Umbilical cord (tissue), 2 donors: ENCODE measurements around the gene XAF1. TPM values are rescaled to one million over a fixed set of nuclear protein-coding genes. Genes with fewer than 3 reads are reported as not detected.
"Not testable (repeated sequence)": the region's sequence is repeated elsewhere in the genome, so short reads cannot be mapped to it uniquely, and the experiment has no call there.

Experiments
- DNase-seq: peaks from one replicate; pipeline ENCODE4 v3.0.0-alpha.2; 2015; ENCODE audit warnings: low spot score
- total RNA-seq: library from RNA; depleted of rRNA; stranded (reverse); fragments of >200 nt; gene quantifications from one replicate; pipeline ENCODE4 v1.2.3, GENCODE V29; 2014; ENCODE audit warnings: low replicate concordance; ENCODE audit not compliant: insufficient read depth

XAF1 gene
- total RNA-seq, 1 donor from 2014 or later = 19.5 TPM

DNA sequence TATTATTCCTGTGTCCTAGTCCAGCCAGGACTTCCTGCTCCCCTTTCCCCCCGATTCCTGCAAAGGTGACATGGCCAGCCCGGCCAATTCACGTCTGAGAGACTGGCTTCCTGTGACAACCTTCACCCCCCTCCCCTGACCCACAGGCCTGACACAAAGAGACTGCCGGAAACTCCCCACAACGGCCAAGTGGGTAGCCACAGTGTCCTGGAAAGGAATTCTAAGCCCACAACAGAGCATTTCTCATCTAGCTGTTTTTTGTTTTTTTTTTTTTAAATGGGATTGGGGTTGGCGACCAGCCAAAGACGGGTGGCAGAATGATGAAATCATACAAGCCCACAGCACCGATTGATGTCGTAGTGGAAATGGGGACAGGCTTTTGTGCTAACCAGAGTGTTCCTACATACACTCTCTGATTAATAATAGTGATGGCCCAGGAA lies 2.8 kb upstream of the XAF1 start:
- DNase-seq = no peak

DNA sequence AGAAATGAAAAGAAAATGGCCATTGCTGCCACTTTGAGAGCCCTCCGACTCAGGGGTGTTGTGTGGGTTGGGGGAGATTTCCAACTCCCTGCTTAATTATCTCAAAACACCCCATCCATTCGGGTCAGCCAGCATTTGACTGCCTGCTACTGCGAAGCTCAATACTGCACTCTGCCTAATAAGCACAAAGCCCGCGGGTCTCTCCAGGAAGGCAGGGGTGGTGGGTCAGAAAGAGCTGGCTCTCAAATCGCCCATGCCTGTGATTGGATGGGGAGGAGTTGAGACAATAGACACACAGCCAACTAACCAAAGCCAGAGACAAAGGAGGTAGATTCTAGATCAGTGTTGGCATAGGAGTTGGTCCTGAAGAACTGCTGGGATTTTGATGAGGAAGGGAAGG lies 2.3 kb upstream of the XAF1 start:
- DNase-seq = no peak

DNA sequence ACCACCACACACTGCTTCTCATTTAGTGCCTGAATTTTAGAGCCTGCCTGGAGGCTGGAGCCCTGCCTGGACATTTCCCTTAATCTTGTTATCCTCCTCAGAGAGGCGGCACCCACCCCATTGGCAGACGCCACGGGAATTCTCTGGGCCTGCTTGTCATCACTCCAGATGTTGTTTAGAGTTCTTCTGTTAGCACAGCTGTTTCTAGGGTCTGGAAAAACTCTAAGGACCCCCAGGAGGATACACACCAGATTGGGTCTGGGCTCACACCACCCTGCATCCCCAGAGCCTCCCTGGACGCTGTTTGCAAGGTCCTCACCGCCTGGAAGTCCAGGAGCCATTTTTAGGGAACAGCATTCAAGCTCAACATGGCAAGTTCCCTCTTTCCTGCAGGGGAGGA lies 565 bp upstream of the XAF1 start:
- peak; percentile 93 for DNase-seq

DNA sequence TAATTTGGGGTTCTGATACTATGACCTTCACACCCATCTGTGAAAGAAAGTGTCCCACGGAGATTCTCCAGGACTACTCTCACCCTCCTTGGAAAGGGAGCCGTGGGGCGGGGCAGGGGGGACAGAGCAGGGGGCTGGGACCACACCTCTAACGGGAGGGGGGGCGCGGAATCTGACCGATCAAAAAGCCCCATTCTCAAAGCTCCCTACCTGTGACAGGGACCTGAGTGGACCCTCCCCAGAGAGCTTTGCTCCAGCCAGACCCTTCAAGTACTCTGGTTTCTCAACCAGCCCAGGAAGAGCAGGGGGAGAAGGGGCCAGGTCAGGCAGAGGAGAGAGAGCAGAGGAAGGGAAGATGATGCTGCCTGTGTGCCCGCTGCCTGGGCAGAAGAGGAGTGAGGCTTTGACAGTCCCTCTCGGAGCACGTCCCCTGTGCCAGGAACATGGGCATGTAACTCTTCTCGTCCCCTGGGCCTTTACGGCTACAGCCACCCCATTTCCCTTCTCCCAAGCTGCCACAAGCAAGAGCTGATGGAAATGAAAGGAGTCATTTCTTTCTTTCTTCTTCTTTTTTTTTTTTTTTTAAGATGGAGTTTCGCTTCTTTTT lies 682 bp downstream of the XAF1 start:
- no peak for DNase-seq

DNA sequence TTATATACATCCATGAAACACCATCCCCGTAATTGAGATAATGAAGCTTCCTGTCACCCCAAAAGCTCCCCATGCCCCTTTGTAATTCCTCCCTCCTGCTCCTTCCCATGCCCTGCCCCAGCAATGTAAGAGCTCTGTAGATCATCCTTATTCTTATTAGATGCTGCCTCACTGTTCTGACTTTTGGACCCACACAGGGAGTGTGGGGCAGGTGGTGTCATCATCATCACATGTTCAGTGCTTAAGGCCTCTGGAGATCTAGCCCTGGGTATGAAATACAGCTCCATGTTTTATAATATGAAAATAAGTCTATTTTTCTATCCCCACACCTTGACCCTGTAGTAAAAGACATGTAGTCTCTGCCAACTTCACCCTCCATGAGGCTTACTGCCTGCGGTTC lies 1.9 kb downstream of the XAF1 start:
- no peak for DNase-seq

DNA sequence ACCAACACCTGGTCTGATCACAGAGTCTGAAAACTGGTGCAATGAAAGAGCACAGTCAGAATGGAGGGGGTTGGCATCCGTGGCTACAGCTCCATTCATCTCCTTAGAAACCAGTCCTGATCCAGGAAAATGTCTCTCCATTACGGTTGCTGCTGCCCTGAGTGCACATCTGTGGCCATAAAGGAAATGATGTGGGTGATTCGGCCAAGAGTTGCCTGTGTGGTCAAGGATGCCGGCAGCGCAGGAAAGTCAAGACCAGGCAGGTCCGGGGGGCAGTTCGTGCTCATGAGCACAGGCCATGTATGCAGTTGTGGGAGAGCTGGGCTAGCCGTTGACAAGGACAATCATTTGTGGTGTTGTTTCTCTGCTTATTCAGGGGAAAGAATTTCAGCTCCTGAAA lies 5.9 kb downstream of the XAF1 start:
- no peak for DNase-seq

DNA sequence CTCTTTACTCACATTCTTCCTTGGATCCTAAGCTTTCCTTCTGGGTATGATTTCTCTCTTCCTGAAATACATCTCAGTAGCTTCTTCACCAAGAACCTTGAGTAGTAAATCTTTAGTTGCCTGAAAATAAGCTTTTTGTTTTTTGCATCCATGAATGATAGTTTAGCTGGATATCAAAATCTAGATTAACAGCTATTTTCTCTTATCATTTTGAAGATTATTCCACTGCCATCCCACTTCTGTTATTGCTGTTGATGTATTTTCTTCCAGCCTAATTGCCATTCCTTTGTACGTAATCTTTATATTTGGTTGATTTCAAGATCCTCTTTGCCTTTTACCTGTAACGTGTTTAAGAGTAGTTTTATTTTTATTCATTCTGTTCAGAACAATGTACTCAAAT lies 12.6 kb downstream of the XAF1 start:
- DNase-seq = no peak

DNA sequence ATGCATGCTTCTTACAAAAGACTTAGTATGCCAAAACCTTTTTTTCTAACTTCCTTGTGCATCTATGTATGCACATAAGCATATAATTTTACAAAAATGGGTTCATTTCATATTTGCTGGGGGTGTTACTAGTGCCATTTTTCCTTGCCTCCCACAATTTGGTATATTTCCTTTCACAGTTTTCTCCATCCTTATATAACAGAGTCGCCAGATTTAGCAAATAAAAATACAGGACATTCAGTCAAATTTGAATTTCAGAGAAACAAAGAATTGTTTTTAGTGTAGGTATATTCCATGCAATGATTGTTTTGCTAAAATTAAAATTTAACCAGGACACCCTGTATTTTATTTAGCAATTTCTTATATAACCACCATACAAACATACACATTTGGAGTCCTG lies 16.2 kb downstream of the XAF1 start:
- no peak for DNase-seq

DNA sequence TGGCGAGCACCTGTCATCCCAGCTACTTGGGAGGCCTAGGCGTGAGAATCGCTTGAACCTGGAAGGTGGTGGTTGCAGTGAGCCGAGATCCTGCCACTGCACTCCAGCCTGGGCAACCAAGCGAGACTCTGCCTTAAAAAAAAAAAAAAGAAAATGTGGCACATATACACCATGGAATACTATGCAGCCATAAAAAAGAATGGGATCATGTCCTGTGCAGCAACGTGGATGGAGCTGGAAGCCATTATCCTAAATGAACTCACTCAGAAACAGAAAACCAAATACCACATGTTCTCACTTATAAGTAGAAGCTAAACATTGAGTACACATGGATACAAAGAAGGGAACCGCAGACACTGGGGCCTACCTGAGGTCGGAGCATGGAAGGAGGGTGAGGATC lies 19.1 kb downstream of the XAF1 start:
- not testable (repeated sequence) for DNase-seq

DNA sequence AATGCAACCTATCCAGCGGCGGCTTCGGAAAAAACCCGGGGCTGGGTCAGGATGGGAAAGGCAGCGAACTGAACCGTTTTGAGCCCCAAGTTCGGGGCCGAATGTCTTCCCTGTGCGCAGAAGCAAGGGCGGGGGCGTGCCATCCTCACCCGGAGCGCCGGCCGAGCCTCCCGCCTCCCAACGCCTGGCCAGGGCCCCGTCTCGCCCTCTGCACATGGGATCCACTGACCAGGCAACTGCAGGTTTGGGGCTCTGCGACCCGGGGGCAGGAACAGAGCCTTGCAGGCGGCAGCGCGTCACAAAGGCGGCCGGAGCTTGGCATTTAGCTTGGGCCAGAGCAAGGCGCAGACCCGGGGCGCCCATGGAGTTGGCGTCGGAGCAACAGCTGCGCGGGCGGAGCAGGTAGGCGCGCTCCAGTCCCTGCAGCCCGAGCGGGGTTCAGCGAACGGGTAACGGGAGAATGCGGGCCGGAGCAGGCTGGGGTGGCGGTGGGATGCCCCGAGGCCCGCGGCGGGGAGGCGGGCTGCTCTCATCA lies 20.1 kb downstream of the XAF1 start, which contains the start of gene FBXO39:
Gene FBXO39 (plus strand): TSS at position 345 of the 535 bp plus-strand sequence. CDS start 3,654 bp downstream, outside the sequence.
- no peak for DNase-seq

DNA sequence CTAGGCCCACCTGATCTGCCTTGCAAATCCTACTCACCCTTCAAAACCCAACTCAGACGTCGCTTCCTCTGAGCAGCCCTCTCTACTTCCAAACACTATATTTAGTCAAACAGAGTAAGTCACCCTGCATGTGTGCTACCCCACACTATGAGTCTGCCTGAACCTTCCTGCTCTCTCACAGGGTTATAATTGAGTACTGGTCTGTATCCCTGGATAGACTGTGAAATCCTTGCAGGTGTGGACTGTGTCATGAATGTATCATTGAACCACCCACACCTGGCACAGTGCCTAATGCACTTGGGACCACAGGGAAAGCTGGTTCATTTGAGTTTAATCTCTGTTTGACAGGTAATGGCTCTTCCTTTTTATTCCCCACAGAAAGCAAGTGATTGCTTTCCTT lies 23.6 kb downstream of the XAF1 start:
- DNase-seq = no peak

DNA sequence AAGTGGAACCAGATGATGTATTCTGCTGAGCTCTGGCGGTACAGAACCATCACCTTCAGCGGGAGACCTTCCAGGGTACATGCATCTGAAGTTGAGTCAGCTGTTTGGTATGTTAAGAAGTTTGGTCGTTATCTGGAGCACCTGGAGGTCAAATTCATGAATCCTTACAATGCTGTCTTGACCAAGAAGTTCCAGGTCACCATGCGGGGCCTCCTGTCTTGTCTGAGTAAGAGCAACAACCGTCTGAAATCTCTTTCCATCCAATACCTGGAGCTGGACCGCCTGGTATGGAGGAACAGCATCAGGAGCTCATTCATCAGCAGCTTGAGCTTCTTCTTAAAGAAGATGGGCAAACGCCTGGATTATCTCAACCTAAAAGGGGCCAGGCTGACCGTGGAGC lies 24.2 kb downstream of the XAF1 start:
- no peak for DNase-seq

DNA sequence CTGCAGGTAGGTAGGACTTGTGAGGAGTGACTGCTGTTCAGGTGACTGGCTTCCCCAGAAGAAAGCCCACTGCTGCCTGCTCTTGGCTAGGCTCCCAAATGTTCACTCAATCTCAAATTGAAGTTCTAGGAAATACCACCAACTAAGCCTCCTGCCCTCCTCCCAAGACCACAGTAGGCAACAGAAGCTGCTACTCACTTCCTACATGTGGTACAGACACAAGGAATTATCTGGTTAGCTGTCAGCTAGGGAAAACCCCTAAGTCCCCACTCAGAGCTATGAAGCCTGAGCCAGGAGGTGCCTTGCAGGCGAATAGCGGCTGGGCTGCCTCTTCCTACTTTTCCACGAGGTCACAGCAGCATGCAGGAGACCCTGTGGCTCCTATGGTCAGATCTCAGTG lies 25.0 kb downstream of the XAF1 start:
- no peak for DNase-seq

DNA sequence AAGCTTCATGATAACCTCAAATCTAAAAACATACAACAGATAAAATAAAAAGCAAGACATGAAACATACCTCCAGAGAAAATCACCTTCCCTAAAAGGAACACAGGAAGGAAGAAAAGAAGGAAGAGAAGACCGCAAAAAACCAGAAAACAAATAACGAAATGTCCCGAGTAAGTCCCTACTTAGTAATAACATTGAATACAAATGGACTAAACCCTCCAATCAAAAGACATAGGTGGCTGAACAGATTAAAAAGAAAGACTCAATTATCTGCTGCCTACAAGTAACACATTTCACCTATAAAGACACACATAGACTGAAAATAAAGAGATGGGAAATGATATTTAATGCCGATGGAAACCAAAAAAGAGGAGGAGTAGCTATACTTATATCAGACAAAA lies 26.4 kb downstream of the XAF1 start:
- no peak for DNase-seq

DNA sequence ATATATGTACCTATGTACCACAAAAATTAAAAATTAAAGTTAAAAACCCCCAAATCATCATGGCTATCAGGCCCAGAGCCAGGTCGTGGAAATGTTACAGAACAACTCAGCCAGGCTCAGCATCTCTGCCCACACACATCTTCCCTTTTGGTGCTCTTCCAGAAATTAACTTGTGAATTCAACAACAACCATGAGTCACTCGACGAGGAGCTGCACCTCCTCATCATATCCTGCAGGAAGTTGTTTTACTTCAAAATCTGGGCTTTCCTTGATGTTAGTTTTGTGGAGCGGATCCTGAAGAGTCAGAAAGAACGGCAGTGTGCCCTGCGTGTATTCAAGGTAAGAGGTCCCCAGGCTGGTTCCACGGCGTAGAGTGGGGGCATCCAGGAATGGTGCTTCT lies 30.8 kb downstream of the XAF1 start:
- no peak for DNase-seq

DNA sequence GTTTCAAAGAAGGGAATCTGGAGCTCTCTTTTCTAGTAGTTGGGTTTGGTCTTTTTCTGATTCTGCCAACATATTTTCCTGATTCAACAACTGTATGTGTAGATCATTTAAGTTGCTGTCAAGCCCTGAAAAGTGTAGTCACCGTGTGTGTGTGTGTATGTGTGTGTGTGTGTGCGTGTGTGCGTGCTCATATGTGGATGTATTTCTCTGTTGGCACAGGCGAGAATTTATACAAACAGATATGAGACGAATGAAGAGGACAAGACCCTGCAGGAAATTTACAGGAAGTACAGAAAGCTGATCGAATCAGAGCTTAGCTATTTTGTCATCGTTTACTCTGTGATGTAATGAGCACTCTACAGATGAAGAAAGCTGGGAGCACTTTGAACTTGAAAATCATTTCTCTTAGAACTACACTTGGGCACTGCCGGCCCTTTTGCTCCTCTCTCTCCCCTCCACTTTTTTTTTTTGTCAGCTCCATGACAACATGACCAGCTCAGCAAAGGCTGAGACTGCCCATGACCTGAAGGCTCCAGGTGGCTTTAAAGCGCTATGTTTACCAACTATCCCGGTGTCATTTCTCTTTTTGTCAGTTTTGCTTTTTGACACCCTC lies 31.3 kb downstream of the XAF1 start:
- no peak for DNase-seq

DNA sequence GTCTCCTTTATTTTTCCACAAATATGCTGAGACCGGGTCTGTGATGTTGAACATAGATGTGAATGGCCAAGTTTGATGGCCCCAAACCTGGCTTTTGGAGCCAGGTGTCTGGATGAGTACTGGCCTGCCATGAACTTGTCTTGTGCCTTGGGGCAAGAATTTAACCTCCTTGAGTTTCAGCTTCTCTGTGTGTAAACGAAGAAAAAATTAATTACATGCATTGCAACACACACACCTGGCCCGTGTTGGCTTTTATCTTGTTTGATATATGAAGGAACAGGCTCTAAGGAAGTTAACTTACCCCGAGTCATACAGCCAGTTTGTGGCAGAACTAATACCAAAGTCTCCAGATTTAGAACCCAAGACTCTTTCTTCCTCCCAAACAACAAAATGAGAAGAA lies 33.3 kb downstream of the XAF1 start:
- no peak for DNase-seq

DNA sequence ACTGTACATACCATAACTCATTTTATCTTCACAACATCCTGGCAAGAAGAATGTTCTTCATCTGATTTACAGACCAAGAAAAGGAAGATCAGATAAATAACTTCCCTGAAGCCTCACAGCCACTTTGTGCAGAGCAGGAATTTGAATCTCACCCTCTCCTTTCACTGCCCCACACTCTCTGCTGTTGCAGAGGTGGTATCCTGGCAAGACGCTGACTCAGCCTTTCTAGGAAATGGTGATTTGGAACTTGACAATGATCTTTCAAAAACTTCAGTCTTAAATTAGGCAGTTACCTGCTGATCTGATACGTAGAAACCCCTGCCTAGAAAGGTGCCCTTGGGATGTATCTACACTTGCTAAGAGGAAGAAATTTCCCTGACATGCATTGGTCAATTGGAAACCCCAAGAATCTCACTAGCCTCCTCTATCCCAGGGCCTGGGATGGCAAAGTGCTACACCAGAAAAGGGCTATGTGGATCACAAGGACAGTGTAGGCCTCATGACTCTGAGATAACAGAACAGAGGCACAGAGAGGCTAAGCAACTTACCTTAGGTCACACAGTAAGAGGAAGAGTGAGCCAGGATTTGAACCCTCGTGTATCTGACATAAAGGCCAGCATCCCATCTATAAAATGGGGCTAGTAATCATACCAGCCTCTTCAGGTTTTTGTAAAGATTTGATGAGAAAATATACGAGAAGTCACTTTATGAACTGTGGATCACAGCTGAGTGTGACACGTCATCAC lies 38.1 kb downstream of the XAF1 start:
- no peak for DNase-seq

DNA sequence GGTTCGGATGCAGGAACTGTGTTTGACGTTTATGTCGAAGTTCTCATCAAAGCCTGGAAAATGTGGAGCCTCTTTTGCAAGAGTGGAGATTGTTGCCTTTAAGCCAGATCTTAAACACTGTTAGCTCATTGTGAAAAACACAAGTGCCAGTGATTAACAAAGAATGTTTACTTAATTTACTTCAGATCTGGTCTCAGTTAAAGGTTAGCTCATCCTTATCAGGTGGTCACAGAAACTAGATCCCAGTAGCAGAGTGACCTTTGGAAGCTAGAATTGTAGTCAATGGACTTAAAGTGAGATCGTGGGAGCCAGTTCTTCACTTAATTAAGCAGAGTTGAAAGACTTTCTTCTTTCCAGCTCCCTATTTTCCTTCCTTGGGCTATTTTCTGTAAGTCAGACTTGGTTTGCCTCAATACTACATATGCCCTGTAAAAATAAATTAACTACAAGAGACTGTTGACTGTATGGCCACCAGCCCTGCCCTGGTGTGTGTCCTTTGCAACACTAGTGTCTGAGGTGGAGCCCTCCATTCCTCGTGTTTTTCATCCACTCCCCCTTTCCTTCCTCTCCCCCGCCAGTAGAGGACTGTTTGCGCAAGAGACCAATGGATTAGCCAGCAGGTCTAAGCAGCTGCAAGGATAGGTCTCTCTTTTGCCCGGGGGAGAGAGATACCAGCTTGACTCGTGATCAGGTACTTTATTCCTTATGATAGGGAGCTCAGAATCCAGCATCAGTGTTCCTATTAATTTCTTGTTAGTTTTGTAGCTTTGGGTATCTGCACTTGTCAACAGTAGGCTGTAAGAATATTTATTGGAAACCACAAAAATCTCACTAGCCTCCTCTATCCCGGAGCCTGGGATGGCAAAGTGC lies 40.4 kb downstream of the XAF1 start:
- no peak for DNase-seq

DNA sequence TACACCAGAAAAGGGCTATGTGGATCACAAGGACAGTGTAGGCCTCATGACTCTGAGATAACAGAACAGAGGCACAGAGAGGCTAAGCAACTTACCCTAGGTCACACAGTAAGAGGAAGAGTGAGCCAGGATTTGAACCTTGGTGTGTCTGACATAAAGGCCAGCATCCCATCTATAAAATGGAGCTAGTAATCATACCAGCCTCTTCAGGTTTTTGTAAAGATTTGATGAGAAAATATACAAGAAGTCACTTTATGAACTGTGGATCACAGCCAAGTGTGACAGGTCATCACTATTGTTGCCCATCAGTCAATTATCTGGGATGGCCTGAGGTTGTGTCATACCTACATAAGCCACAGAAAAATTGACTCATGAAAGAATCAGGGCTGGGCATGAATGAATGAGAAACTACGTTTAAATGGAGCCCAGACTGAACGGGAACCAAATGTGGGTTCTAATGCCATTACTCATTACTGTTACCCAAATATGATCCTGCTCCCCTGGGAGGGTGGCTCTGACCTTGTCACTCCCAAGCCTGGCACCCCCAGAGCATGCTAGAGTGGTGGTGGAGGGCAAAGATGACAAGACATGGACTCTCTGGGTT lies 41.1 kb downstream of the XAF1 start:
- DNase-seq = no peak

DNA sequence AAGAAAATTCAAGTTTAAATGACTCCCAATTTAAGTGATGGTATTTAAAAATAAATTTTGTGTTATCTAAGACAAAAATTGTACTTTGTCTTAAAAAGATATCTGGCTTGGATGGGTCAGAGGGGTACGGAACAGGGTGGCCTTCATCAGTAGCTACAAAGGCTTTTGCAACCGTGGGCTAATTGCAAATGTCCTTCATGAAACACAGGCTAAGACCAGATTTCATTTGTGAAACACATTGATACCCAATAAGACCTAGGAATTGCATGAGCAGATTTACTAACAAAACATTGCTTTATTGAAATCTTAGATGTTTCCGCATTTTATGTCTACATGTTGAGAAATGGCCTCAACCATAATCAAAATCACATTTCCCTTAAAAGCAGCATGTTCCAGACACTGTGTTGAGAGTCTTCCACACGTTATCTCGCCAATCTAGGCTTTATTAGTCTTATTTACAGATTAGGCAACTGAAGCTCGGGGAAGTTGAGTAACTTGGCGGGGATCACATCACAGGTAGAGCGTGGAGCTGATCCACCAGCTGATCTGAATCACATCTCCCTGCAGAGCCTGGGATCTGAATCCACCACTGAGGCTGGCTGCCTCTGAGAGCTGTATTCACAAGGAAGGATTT lies 42.0 kb downstream of the XAF1 start:
- no peak for DNase-seq
